Pancreas (tissue), 10 donors: ENCODE measurements around the gene RARRES1. TPM values are rescaled to one million over a fixed set of nuclear protein-coding genes. Genes with fewer than 3 reads are reported as not detected.

Experiments
- ATAC-seq, 4 donors: fragments of 200-7000 bp; cut with Tn5 transposase; one replicate each; pipeline versions ENCODE4 v1.8.0 to v1.9.1; 2020; ENCODE audit warnings: mild to moderate bottlenecking in 4 of 4, moderate library complexity in 4 of 4
- DNase-seq, 6 donors: peaks; one replicate each; pipeline ENCODE4 v3.0.0-alpha.2; 2020
- FAIRE-seq: peaks from 2 replicates; lab custom pipeline; 2012; peaks lifted over from hg19 to GRCh38; lab: Jason Lieb, UNC
- H3K27ac ChIP-seq, 4 donors: fragments of 200-600 bp; sonication (generic); 1 replicate in 3 of 4; 2 replicates in 1 of 4; pipeline versions ENCODE4 v1.5.0 to v1.8.0; 2020
- H3K27me3 ChIP-seq, 4 donors: fragments of 200-600 bp; one replicate each; pipeline ENCODE4 v1.8.0; 2021
- H3K36me3 ChIP-seq, 3 donors: fragments of 200-600 bp; sonication (generic) in 1 of 3; one replicate each; pipeline versions ENCODE4 v1.5.0 to v1.8.0; 2020 to 2021
- H3K4me1 ChIP-seq, 3 donors: fragments of 200-600 bp; one replicate each; pipeline ENCODE4 v1.8.0; 2021
- H3K4me3 ChIP-seq, 4 donors: fragments of 200-600 bp; sonication (generic) in 2 of 4; one replicate each; pipeline versions ENCODE4 v1.5.0 to v1.8.0; 2020 to 2021
- H3K9me3 ChIP-seq, 4 donors: fragments of 200-600 bp; one replicate each; pipeline ENCODE4 v1.8.0; 2021
- CTCF ChIP-seq, 4 donors: fragments of 200-600 bp; sonication (generic) in 3 of 4; IDR thresholded peaks; one replicate each; pipeline versions ENCODE4 v1.5.0 to v1.8.0; 2021; ENCODE audit warnings: antibody characterized with exemption in 4 of 4
- WGBS, 2 donors: extraction: QIAGEN DNeasy Blood & Tissue Kit; methylation state at CpG; one replicate each; pipeline ENCODE4 v1.1.7; 2013; 5-methylcytosine and 5-hydroxymethylcytosine counted together
- intact Hi-C, 3 donors: fragments of 100-400 bp; cut with DNase I; formaldehyde crosslinking; loops; one replicate each; pipeline versions ENCODE4 v1.11.1 to v1.14.2; 2022
- polyA plus RNA-seq, 2 donors: library from polyadenylated mRNA; stranded (reverse); fragments of 200-250 nt; gene quantifications; one replicate each; pipeline ENCODE4 v1.2.3, GENCODE V29; 2013
- total RNA-seq, 6 donors: library from RNA; stranded (reverse); fragmentation: NEBNext Ultra II Directional in 4 of 6; extraction: Animal tissue kit (Norgen Biotek cat#: 25700) in 4 of 6; gene quantifications; one replicate each; pipeline versions ENCODE4 v1.2.1 to v1.2.4, GENCODE V29; 2021 to 2023
- donor health status: healthy with polysubstance abuse.
- donor health status: DM: no; HTN: no; CAD: no; lungs with moderate emphysema.
- donor health status: DM: no; HTN: no; CAD: no.
- donor health status: control.
- donor health status: control.
- donor health status: Bipolar disorder and iron deficiency.
- donor health status: DM: yes; HTN: yes; CAD: no.
- donor health status: DM: no; HTN: no; CAD: no.
- donor health status: DM: no; HTN: no; CAD: no.
- donor health status: DM: yes; HTN: yes; CAD: no.

Gene RARRES1
- total and polyA plus RNA-seq, 8 donors, result 0.79 to 48.3 (median 3.9) TPM

DNA sequence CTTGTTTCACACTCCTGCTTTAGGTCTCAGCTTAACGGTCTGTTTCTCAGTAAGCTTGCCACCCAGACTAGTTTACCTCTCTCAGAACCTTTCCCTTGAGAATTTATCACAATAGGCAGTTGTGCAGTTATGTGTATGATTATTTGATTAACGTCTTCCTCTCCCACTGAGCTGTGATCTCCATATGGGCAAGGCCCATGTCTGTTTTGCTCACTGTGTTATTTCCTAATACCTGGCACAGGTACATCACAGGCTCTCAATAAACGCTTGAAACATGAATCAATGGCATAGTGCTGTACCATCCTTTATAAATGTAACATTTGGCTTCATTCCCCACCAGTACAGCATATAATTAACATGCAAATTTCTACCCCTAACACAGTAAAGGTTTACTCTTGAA, 29.1 kb upstream of the RARRES1 start:
- no peak for TF ChIP-seq CTCF (IDR thresholded peaks at IDR 0.05)
- Histone ChIP-seq H3K9me3 (no peaks in the 10 kb centered on the region), H3K27me3 (no peaks in the 10 kb centered on the region), H3K36me3 (no peaks in the 10 kb centered on the region), H3K4me1 (no peaks in the 10 kb centered on the region), H3K4me3 (no peak overlapping the region), H3K27ac (no peak overlapping the region)
- no peak for FAIRE-seq
- no peak for DNase-seq
- intact Hi-C loops, result no loop called here
- no peak for ATAC-seq
- 53% methylated on average over 3 of the region's 3 CpGs for WGBS, 2 donors

GRCh38 chr3:158755421-158755820, 23.2 kb upstream of the RARRES1 start:
- intact Hi-C loops, result no loop called here
- H3K4me1 ChIP-seq, result no peaks in the 10 kb centered on the region
- H3K9me3 ChIP-seq, result no peaks in the 10 kb centered on the region
- H3K4me3 ChIP-seq, result no peak overlapping the region
- no peaks in the 10 kb centered on the region for H3K27me3 ChIP-seq
- FAIRE-seq (no peak), ATAC-seq (no peak), DNase-seq (no peak)
- no peak overlapping the region for H3K27ac ChIP-seq
- WGBS, 2 donors, result 61 to 70% methylated on average over 2 of the region's 2 CpGs
- no peak for TF ChIP-seq CTCF (IDR thresholded peaks at IDR 0.05)
- H3K36me3 ChIP-seq, result no peaks in the 10 kb centered on the region

GRCh38 chr3:158753854-158754253, 21.6 kb upstream of the RARRES1 start:
- no peaks in the 10 kb centered on the region for H3K9me3 ChIP-seq
- TF ChIP-seq CTCF (IDR thresholded peaks at IDR 0.05), result no peak
- 88 to 91% methylated on average over 5 of the region's 5 CpGs for WGBS, 2 donors
- no peak for ATAC-seq
- H3K27me3 ChIP-seq, result no peaks in the 10 kb centered on the region
- no peak overlapping the region for H3K27ac ChIP-seq
- no peak overlapping the region for H3K4me3 ChIP-seq
- no peaks in the 10 kb centered on the region for H3K4me1 ChIP-seq
- DNase-seq, result no peak
- intact Hi-C loops, result no loop called here
- FAIRE-seq, result no peak
- H3K36me3 ChIP-seq, result no peaks in the 10 kb centered on the region

- FAIRE-seq, result no peak
- Histone ChIP-seq H3K4me1 (no peaks in the 10 kb centered on the region), H3K36me3 (no peaks in the 10 kb centered on the region), H3K27ac (no peak overlapping the region), H3K4me3 (no peak overlapping the region), H3K27me3 (no peaks in the 10 kb centered on the region), H3K9me3 (no peaks in the 10 kb centered on the region)
- no peak for ATAC-seq
- DNase-seq, result no peak
- TF ChIP-seq CTCF (IDR thresholded peaks at IDR 0.05), result no peak
- intact Hi-C loops, result no loop called here
- 31 to 39% methylated on average over 1 of the region's 1 CpG for WGBS, 2 donors
These were observed 19.1 kb upstream of the RARRES1 start for GRCh38 chr3:158751316-158751715.

GRCh38 chr3:158750016-158750415, 17.8 kb upstream of the RARRES1 start:
- WGBS, 2 donors, result 88 to 90% methylated on average over 6 of the region's 6 CpGs
- Histone ChIP-seq H3K27ac (no peak overlapping the region), H3K4me1 (no peaks in the 10 kb centered on the region), H3K36me3 (no peaks in the 10 kb centered on the region), H3K9me3 (no peaks in the 10 kb centered on the region), H3K27me3 (no peaks in the 10 kb centered on the region), H3K4me3 (no peak overlapping the region)
- no peak for ATAC-seq
- no peak for DNase-seq
- intact Hi-C loops, result no loop called here
- no peak for TF ChIP-seq CTCF (IDR thresholded peaks at IDR 0.05)
- FAIRE-seq, result no peak
